Lower lobe of right lung (tissue), 2 donors: ENCODE data around the gene ESPL1. TPM values are rescaled to one million over a fixed set of nuclear protein-coding genes. Genes with fewer than 3 reads are reported as not detected.
A peak's percentile ranks its signal among the peaks of the same experiment; 100 is the strongest.

Experiments used
- ATAC-seq, 2 donors: fragments of 200-7000 bp; cut with Tn5 transposase; one replicate each; pipeline ENCODE4 v1.9.1; 2020 to 2022; ENCODE audit warnings: mild to moderate bottlenecking in 2 of 2, moderate library complexity in 2 of 2
- DNase-seq: peaks from one replicate; pipeline ENCODE4 v3.0.0-alpha.2; 2020
- H3K27ac ChIP-seq: fragments of 200-600 bp; one replicate; pipeline ENCODE4 v1.8.0; 2022
- H3K27me3 ChIP-seq: fragments of 200-600 bp; one replicate; pipeline ENCODE4 v1.8.0; 2022; ENCODE audit warnings: low read depth
- H3K36me3 ChIP-seq: fragments of 200-600 bp; one replicate; pipeline ENCODE4 v1.8.0; 2022; ENCODE audit warnings: mild to moderate bottlenecking
- H3K4me1 ChIP-seq: fragments of 200-600 bp; one replicate; pipeline ENCODE4 v1.8.0; 2022
- H3K4me3 ChIP-seq: fragments of 200-600 bp; one replicate; pipeline ENCODE4 v1.8.0; 2022; ENCODE audit warnings: mild to moderate bottlenecking
- H3K9me3 ChIP-seq: fragments of 200-600 bp; one replicate; pipeline ENCODE4 v1.8.0; 2022
- intact Hi-C: fragments of 100-400 bp; cut with DNase I; formaldehyde crosslinking; loops from one replicate; pipeline ENCODE4 v1.11.0; 2022
- total RNA-seq: library from RNA; stranded (reverse); fragmentation: NEBNext Ultra II Directional; extraction: Animal tissue kit (Norgen Biotek cat#: 25700); gene quantifications from one replicate; pipeline ENCODE4 v1.2.1, GENCODE V29; 2021
- TF ChIP-seq, protein P1 (sequence below): fragments of 200-600 bp; IDR thresholded peaks from one replicate; pipeline ENCODE4 v1.8.0; 2022; ENCODE audit warnings: antibody characterized with exemption, mild to moderate bottlenecking
- donor health status: DM: no; HTN: yes; CAD: no; lungs with severe emphysema.

ESPL1 gene
- total RNA-seq, 1 donor from 2014 or later, result 2.2 TPM

DNA sequence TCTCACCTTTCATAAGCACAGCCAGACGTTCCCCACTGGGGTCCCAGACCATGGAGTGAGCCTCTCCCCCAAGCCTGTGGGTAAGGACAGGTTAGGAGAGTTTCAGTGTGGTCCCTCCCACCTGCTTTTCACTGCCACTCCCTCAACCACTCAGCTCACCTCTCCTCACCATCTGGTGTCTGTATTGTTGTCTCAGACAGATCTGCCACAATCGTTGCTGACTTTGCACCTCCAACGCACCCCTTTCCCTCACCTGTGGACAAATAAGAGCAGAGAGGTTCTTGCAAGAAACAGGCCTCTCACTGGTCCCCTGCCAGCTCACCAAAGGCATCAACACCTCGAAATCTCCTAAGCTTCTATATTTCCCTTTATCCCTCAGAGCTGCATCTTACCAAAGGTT, 40.2 kb downstream of the ESPL1 start:
- Histone ChIP-seq H3K4me1 (no peaks in the 10 kb centered on the region), H3K4me3 (no peak overlapping the region), H3K27me3 (no peaks in the 10 kb centered on the region), H3K36me3 (peaks cover 90% of the 10 kb centered on the region), H3K27ac (no peak overlapping the region), H3K9me3 (no peaks in the 10 kb centered on the region)
- TF ChIP-seq, protein P1, sequence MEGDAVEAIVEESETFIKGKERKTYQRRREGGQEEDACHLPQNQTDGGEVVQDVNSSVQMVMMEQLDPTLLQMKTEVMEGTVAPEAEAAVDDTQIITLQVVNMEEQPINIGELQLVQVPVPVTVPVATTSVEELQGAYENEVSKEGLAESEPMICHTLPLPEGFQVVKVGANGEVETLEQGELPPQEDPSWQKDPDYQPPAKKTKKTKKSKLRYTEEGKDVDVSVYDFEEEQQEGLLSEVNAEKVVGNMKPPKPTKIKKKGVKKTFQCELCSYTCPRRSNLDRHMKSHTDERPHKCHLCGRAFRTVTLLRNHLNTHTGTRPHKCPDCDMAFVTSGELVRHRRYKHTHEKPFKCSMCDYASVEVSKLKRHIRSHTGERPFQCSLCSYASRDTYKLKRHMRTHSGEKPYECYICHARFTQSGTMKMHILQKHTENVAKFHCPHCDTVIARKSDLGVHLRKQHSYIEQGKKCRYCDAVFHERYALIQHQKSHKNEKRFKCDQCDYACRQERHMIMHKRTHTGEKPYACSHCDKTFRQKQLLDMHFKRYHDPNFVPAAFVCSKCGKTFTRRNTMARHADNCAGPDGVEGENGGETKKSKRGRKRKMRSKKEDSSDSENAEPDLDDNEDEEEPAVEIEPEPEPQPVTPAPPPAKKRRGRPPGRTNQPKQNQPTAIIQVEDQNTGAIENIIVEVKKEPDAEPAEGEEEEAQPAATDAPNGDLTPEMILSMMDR, result no peak
- DNase-seq, result no peak
- intact Hi-C loops, result no loop called here
- ATAC-seq, result no peak

GRCh38 chr12:53313996-53314395, 45.9 kb downstream of the ESPL1 start:
- TF ChIP-seq, protein P1, result no peak
- H3K4me3 ChIP-seq, result no peak overlapping the region
- H3K9me3 ChIP-seq, result no peaks in the 10 kb centered on the region
- no peaks in the 10 kb centered on the region for H3K27me3 ChIP-seq
- no peak for DNase-seq
- no peak overlapping the region for H3K27ac ChIP-seq
- H3K4me1 ChIP-seq, result no peaks in the 10 kb centered on the region
- intact Hi-C loops, result no loop called here
- peak; percentile 16 to 40 for ATAC-seq
- peaks cover 88% of the 10 kb centered on the region for H3K36me3 ChIP-seq

GRCh38 chr12:53320352-53321195, 52.5 kb downstream of the ESPL1 start:
- Histone ChIP-seq H3K27me3 (no peaks in the 10 kb centered on the region), H3K36me3 (peaks cover 32% of the 10 kb centered on the region), H3K4me1 (peaks cover 28% of the 10 kb centered on the region), H3K4me3 (peak overlapping the region; percentile 67), H3K27ac (peak overlapping the region; percentile 83), H3K9me3 (no peaks in the 10 kb centered on the region)
- ATAC-seq (no peak), DNase-seq (no peak)
- intact Hi-C loops, result no loop called here
- TF ChIP-seq, protein P1, result no peak

GRCh38 chr12:53324113-53324778, 56.1 kb downstream of the ESPL1 start:
- Histone ChIP-seq H3K4me3 (peak overlapping the region; percentile 79), H3K36me3 (peaks cover 1% of the 10 kb centered on the region), H3K9me3 (no peaks in the 10 kb centered on the region), H3K27ac (peak overlapping the region; percentile 92), H3K27me3 (no peaks in the 10 kb centered on the region), H3K4me1 (peaks cover 35% of the 10 kb centered on the region)
- TF ChIP-seq, protein P1, result no peak
- intact Hi-C loops, result no loop called here
- DNase-seq (peak; percentile 58), ATAC-seq (peak; percentile 4 to 5)

GRCh38 chr12:53324779-53325510, 56.8 kb downstream of the ESPL1 start:
- Histone ChIP-seq H3K9me3 (no peaks in the 10 kb centered on the region), H3K36me3 (no peaks in the 10 kb centered on the region), H3K27ac (peak overlapping the region; percentile 92), H3K27me3 (no peaks in the 10 kb centered on the region), H3K4me1 (peaks cover 35% of the 10 kb centered on the region), H3K4me3 (peak overlapping the region; percentile 79)
- TF ChIP-seq, protein P1, result peak; percentile 85
- DNase-seq (peak; percentile 95), ATAC-seq (peak; percentile 87 to 91)
- intact Hi-C loops, result no loop called here
